Measurements from ENCODE around the gene SLC4A8.

DNA sequence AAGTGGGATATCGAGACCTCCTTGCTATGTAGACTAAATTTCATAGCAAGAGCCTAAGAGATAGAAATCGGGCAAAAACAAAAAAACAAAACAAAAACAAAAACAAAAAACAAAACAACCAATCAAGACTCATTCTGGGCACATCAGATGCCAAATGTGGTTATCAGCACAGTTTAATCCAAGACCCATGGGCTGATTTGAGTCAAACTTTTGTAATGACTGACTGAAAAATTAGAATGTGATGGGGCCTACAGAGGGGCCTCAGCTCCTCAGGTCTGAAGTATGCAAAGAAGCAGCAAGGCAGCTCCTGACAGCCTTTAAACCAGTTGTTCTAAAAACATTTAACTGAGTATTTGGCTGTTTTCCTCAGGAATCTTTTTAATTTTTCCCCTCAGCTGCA, 49.3 kb downstream of the SLC4A8 start:
- TF ChIP-seq, protein P1, sequence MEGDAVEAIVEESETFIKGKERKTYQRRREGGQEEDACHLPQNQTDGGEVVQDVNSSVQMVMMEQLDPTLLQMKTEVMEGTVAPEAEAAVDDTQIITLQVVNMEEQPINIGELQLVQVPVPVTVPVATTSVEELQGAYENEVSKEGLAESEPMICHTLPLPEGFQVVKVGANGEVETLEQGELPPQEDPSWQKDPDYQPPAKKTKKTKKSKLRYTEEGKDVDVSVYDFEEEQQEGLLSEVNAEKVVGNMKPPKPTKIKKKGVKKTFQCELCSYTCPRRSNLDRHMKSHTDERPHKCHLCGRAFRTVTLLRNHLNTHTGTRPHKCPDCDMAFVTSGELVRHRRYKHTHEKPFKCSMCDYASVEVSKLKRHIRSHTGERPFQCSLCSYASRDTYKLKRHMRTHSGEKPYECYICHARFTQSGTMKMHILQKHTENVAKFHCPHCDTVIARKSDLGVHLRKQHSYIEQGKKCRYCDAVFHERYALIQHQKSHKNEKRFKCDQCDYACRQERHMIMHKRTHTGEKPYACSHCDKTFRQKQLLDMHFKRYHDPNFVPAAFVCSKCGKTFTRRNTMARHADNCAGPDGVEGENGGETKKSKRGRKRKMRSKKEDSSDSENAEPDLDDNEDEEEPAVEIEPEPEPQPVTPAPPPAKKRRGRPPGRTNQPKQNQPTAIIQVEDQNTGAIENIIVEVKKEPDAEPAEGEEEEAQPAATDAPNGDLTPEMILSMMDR (IDR thresholded peaks at IDR 0.05), result no peak
- no peak for TF ChIP-seq POLR2A (IDR thresholded peaks at IDR 0.05)
